Endothelial cell of umbilical vein (primary cell): ENCODE results near the gene OPCML. TPM values are rescaled to one million over a fixed set of nuclear protein-coding genes. Genes with fewer than 3 reads are reported as not detected.

Source experiments
- BruUV-seq: library from RNA; stranded (reverse); fragments of 400-500 nt; replicated peaks from 2 replicates; lab custom pipeline; 2021; lab: Mats Ljungman, UMichigan
- CTCF ChIA-PET: fragments of 300-600, 350-600 bp; sonication (Branson Sonifier 250); formaldehyde crosslinking; loops from one replicate; lab custom pipeline; 2021; ENCODE audit warnings: antibody characterized with exemption, inconsistent platforms; lab: Charles Lee
- POLR2A ChIA-PET: fragments of 300-600, 350-600 bp; sonication (Branson Sonifier 250); formaldehyde crosslinking; loops from one replicate; lab custom pipeline; 2021; ENCODE audit warnings: antibody characterized with exemption, inconsistent platforms; lab: Charles Lee
- DNase-seq: peaks from one replicate; pipeline ENCODE4 v3.0.0-alpha.2; 2011; ENCODE audit warnings: low read depth, low spot score
- FAIRE-seq: peaks from 2 replicates; lab custom pipeline; 2011; peaks lifted over from hg19 to GRCh38; lab: Jason Lieb, UNC
- H2AFZ ChIP-seq: 2 replicates; pipeline ENCODE4 v1.6.0; 2012; ENCODE audit warnings: low read depth, low read length, control low read depth, inconsistent platforms
- H3K27ac ChIP-seq: 2 replicates; pipeline ENCODE4 v1.5.1; 2011; ENCODE audit warnings: low read depth, mild to moderate bottlenecking, control low read depth, low read length, moderate library complexity; ENCODE audit not compliant: insufficient read depth
- H3K27me3 ChIP-seq, 2 experiments: 2 replicates each; pipeline versions ENCODE4 v1.6.0 to v1.6.1; 2011; ENCODE audit warnings: low read length in 2 of 2, mixed read lengths in 1 of 2; ENCODE audit not compliant: control insufficient read depth in 2 of 2, insufficient read depth in 2 of 2
- H3K36me3 ChIP-seq, 2 experiments: 2 replicates in 1 of 2; 3 replicates in 1 of 2; pipeline ENCODE4 v1.5.1; 2011; ENCODE audit warnings: low read length in 2 of 2, mild to moderate bottlenecking in 1 of 2, moderate library complexity in 1 of 2; ENCODE audit not compliant: control insufficient read depth in 2 of 2, insufficient read depth in 2 of 2; ENCODE audit errors: extremely low read depth in 1 of 2
- H3K4me1 ChIP-seq: 3 replicates; pipeline ENCODE4 v1.5.1; 2011; ENCODE audit warnings: mild to moderate bottlenecking, low read length; ENCODE audit not compliant: control insufficient read depth, insufficient read depth; ENCODE audit errors: extremely low read depth
- H3K4me2 ChIP-seq: 2 replicates; pipeline ENCODE4 v1.6.1; 2011; ENCODE audit warnings: low read length, control low read depth, mixed read lengths; ENCODE audit not compliant: insufficient read depth
- H3K4me3 ChIP-seq, 3 experiments: fragments of 200-600 bp in 1 of 3; sonication (generic), shearing (Covaris generic) in 1 of 3; replicated peaks in 1 of 3; 2 replicates each; pipeline ENCODE4 v1.5.1; 2011 to 2016; ENCODE audit warnings: control low read depth in 3 of 3, low read length in 3 of 3, mild to moderate bottlenecking in 2 of 3, inconsistent platforms in 1 of 3, low read depth in 1 of 3, moderate library complexity in 1 of 3; ENCODE audit not compliant: insufficient read depth in 1 of 3
- H3K79me2 ChIP-seq: 2 replicates; pipeline ENCODE4 v1.6.0; 2012; ENCODE audit warnings: low read length, inconsistent platforms; ENCODE audit not compliant: control insufficient read depth, insufficient read depth
- H3K9ac ChIP-seq: replicated peaks from 2 replicates; pipeline ENCODE3; 2011; ENCODE audit warnings: low read length, control low read depth; ENCODE audit not compliant: insufficient read depth; ENCODE audit errors: extremely low read depth
- H3K9me1 ChIP-seq: replicated peaks from 3 replicates; pipeline ENCODE4 v1.6.0; 2011; ENCODE audit warnings: mild to moderate bottlenecking, low read length; ENCODE audit not compliant: control insufficient read depth, insufficient read depth; ENCODE audit errors: extremely low read depth
- H3K9me3 ChIP-seq: replicated peaks from 2 replicates; pipeline ENCODE4 v1.5.1; 2012; ENCODE audit warnings: low read length, inconsistent platforms; ENCODE audit not compliant: control insufficient read depth, insufficient read depth
- H4K20me1 ChIP-seq: replicated peaks from 2 replicates; pipeline ENCODE3; 2011; ENCODE audit warnings: mild to moderate bottlenecking, low read length; ENCODE audit not compliant: control insufficient read depth, insufficient read depth; ENCODE audit errors: extremely low read depth
- EZH2 ChIP-seq: IDR thresholded peaks from 2 replicates; pipeline ENCODE4 v1.6.1; 2012; ENCODE audit warnings: borderline replicate concordance, low read depth, mild to moderate bottlenecking, moderate library complexity, low read length, inconsistent platforms; ENCODE audit not compliant: severe bottlenecking
- FOS ChIP-seq: IDR thresholded peaks from 2 replicates; pipeline ENCODE4 v1.6.1; 2011; ENCODE audit warnings: mild to moderate bottlenecking, low read length, moderate library complexity, borderline replicate concordance; ENCODE audit not compliant: insufficient read depth
- GATA2 ChIP-seq: IDR thresholded peaks from 2 replicates; pipeline ENCODE4 v1.7.0; 2011; ENCODE audit warnings: low read depth, mild to moderate bottlenecking, moderate library complexity, mixed read lengths, low read length; ENCODE audit not compliant: insufficient read length, insufficient read depth
- JUN ChIP-seq: IDR thresholded peaks from 2 replicates; pipeline ENCODE4 v1.6.1; 2011; ENCODE audit warnings: borderline replicate concordance, low read depth; ENCODE audit not compliant: insufficient read length, insufficient read depth
- MAX ChIP-seq: IDR thresholded peaks from 2 replicates; pipeline ENCODE4 v1.6.1; 2011; ENCODE audit not compliant: insufficient read depth, insufficient read length
- MYC ChIP-seq: IDR thresholded peaks from one replicate; pipeline ENCODE4 v1.6.1; 2011; ENCODE audit warnings: mild to moderate bottlenecking, low read depth, low read length
- POLR2A ChIP-seq: IDR thresholded peaks from 2 replicates; pipeline ENCODE4 v1.6.1; 2012; ENCODE audit warnings: low read depth, mild to moderate bottlenecking, control low read depth, low read length
- POLR2AphosphoS5 ChIP-seq: IDR thresholded peaks from 2 replicates; pipeline ENCODE4 v1.6.1; 2012; ENCODE audit warnings: low read depth, mild to moderate bottlenecking, control low read depth, low read length, moderate library complexity; ENCODE audit not compliant: insufficient read depth
- dilution Hi-C: fragments of 300-500 bp; cut with MboI; formaldehyde crosslinking; loops from one replicate; pipeline ENCODE4 v1.15.0; 2019; ENCODE audit warnings: low sequenced_read_pairs; ENCODE audit not compliant: extremely low pct_ligation_motif_present
- intact Hi-C: fragments of 100-400 bp; cut with micrococcal nuclease; formaldehyde crosslinking; loops from one replicate; pipeline ENCODE4 v1.10.0; 2022
- polyA plus RNA-seq, 4 experiments: library from polyadenylated mRNA; depleted of rRNA in 3 of 4; stranded (reverse) in 3 of 4; unstranded in 1 of 4; fragments of >200 nt; gene quantifications; 2 replicates each; pipeline versions ENCODE4 v1.2.1 to v1.2.3, GENCODE V29; 2011 to 2012; ENCODE audit warnings: missing spikeins in 1 of 4
- total RNA-seq: library from RNA; stranded (reverse); gene quantifications from 2 replicates; pipeline ENCODE4 v1.2.3, GENCODE V29; 2021
- TF ChIP-seq, protein P1 (sequence below), 2 donors: IDR thresholded peaks; 1 replicate in 1 of 2; 2 replicates in 1 of 2; pipeline ENCODE4 v1.5.1; 2011; ENCODE audit warnings: low read length in 2 of 2, mild to moderate bottlenecking in 2 of 2, moderate library complexity in 2 of 2, control low read depth in 1 of 2, inconsistent platforms in 1 of 2, low read depth in 1 of 2; ENCODE audit not compliant: insufficient read depth in 1 of 2; ENCODE audit errors: extremely low read depth in 1 of 2

OPCML gene
- total and polyA plus RNA-seq, 2 donors (not counting 3 experiments of a cell fraction or from before 2014, with no cell fraction given) = not detected

- Histone ChIP-seq H3K9me1 (no peaks in the 10 kb centered on the region), H3K4me2 (no peak overlapping the region), H2AFZ (no peak overlapping the region), H4K20me1 (no peaks in the 10 kb centered on the region), H3K9ac (no peak overlapping the region), H3K9me3 (no peaks in the 10 kb centered on the region), H3K36me3 (no peaks in the 10 kb centered on the region), H3K27me3 (no peaks in the 10 kb centered on the region), H3K4me3 (no peak overlapping the region), H3K27ac (no peak overlapping the region), H3K79me2 (no peaks in the 10 kb centered on the region), H3K4me1 (no peaks in the 10 kb centered on the region)
- intact Hi-C loops = no loop called here
- ChIA-PET POLR2A (no interaction called here), CTCF (no interaction called here)
- no peak for TF ChIP-seq POLR2A
- TF ChIP-seq GATA2 = no peak
- no peak for TF ChIP-seq POLR2AphosphoS5
- TF ChIP-seq, protein P1, sequence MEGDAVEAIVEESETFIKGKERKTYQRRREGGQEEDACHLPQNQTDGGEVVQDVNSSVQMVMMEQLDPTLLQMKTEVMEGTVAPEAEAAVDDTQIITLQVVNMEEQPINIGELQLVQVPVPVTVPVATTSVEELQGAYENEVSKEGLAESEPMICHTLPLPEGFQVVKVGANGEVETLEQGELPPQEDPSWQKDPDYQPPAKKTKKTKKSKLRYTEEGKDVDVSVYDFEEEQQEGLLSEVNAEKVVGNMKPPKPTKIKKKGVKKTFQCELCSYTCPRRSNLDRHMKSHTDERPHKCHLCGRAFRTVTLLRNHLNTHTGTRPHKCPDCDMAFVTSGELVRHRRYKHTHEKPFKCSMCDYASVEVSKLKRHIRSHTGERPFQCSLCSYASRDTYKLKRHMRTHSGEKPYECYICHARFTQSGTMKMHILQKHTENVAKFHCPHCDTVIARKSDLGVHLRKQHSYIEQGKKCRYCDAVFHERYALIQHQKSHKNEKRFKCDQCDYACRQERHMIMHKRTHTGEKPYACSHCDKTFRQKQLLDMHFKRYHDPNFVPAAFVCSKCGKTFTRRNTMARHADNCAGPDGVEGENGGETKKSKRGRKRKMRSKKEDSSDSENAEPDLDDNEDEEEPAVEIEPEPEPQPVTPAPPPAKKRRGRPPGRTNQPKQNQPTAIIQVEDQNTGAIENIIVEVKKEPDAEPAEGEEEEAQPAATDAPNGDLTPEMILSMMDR (IDR thresholded peaks at IDR 0.05; ENCODE audit: extremely low read depth in 1 of 2, insufficient read depth in 1 of 2, low read depth in 1 of 2, low read length in 2 of 2) = no peak
- TF ChIP-seq MYC = no peak
- no peak for TF ChIP-seq FOS
- TF ChIP-seq JUN = no peak
- no peak for TF ChIP-seq EZH2
- TF ChIP-seq MAX = no peak
- DNase-seq (no peak), FAIRE-seq (no peak)
- no TSS peak for BruUV-seq
- dilution Hi-C loops = no loop called here
Measured at GRCh38 chr11:133118563-133119268, 413.6 kb downstream of the OPCML start.
